ENCODE measurements around the gene CHCHD10. TPM values are rescaled to one million over a fixed set of nuclear protein-coding genes. Genes with fewer than 3 reads are reported as not detected.

CHCHD10 gene
- polyA plus RNA-seq, 3 donors: 75.1 to 432 (median 284) TPM

DNA sequence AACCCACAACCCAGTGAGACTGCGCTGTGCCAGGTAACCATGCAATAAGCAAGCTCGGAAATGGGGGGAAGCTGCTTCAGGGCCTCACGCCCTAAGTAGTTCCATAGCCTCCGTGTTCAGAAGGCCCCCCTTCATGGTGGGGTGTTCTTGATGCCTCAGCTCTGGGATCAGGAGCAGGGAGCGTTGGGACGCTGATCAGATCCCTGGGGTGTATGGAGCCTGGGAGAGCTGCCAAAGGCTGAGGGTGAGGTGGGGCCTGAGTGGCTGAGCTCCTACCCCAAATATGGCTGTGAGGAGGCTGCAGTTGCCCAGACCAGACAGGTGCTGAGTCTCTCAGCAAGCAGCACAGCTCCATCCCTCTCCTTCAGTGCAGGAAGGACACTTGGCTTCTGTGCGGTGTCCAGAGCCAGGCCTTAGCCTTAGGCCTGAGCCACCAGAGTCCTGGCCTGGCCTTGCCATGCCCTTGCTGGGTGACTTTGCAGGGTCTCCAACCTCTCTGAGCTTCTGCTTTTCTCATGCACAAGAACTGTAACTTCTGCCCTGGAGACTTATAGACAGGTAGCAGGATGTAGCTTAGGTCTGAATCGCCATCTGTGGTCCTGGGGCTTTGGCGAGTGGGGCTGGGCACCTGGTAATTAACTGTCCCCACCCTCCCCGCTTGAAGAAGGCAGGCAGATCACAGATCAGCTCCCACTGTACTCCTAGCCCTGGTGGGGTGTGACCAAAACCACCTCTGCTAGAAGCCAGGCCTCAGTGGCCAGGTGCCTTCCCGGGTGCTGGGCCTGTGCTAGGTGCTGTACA is 10.2 kb upstream of the CHCHD10 start:
- 85 to 91% (median 87%) methylated on average over 11 of the region's 11 CpGs for WGBS, 3 donors
- H3K27ac ChIP-seq (ENCODE audit: low read depth, low read length): no peak overlapping the region

DNA sequence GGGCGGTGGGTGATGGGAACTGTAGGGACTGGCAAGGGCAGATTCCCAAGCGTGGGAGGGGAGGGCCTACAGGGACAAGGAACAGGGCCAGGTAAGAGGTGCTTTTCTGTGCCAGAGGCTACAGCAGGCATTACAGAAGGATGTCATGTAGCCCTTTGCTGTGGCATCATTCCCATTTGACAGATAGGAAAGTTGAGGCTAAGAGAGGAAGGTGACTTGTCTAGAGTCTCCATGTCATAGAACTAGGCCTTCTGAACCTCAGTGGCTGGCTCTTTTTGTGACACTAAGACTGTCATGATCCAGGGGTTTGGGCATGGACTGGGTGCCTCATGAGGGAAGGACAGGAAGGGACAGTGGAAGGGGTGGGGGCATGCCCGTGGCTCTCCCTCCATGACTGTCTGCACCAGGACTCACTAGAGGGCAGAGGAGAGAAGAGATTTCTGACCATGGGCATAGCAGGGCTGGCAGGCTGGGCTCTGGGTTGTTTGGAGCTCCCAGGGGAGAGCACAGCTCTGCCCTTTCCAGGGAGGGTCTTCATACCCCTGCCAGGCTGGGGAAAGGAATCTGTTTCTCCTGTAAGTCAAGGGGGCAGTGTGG is 8.1 kb upstream of the CHCHD10 start:
- H3K27ac ChIP-seq (ENCODE audit: low read depth, low read length): no peak overlapping the region
- WGBS, 3 donors: 73 to 84% (median 77%) methylated on average over 3 of the region's 3 CpGs

- H3K27ac ChIP-seq (ENCODE audit: low read depth, low read length): no peak overlapping the region
Observed at GRCh38 chr22:23774922-23775436, 7.2 kb upstream of the CHCHD10 start.

GRCh38 chr22:23774114-23774921 is 6.5 kb upstream of the CHCHD10 start:
- 60 to 77% (median 67%) methylated on average over 12 of the region's 12 CpGs for WGBS, 3 donors
- no peak overlapping the region for H3K27ac ChIP-seq (ENCODE audit: low read depth, low read length)

More at GRCh38 chr22:23774922-23775436, 7.2 kb upstream of the CHCHD10 start:
- WGBS, 3 donors: 81 to 85% (median 82%) methylated on average over 2 of the region's 2 CpGs

DNA sequence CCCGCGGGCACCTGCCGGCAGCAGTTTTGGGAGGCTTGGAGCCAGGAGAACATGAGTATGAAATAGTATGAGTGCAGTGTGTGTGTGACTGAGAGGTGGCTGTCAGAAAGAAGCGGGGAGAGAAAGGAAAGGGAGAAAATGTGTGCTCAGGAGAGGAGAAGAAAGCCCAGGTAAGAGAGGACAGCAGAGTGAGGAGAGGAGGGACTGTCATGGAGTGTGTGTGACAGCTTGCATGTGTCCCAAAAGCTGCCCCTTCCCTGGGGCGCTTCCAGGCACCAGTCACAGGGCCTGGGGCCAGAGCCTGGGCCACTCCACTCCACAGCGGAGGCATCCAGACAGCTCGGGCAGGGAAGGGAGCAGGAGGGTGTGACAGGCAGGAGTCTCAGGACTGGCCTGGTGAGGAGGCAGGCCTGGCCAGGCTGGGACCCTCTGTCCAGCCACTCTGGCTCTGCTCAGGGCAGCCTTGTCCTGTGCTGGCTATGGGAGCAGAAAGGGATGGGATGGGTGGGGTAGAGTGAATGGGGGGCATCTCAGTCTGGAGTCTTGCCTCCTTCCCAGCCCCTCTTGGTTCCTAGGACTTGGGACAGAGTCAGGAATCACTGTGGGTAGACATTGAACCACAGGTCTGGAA is 5.8 kb upstream of the CHCHD10 start:
- H3K27ac ChIP-seq (ENCODE audit: low read depth, low read length): no peak overlapping the region

DNA sequence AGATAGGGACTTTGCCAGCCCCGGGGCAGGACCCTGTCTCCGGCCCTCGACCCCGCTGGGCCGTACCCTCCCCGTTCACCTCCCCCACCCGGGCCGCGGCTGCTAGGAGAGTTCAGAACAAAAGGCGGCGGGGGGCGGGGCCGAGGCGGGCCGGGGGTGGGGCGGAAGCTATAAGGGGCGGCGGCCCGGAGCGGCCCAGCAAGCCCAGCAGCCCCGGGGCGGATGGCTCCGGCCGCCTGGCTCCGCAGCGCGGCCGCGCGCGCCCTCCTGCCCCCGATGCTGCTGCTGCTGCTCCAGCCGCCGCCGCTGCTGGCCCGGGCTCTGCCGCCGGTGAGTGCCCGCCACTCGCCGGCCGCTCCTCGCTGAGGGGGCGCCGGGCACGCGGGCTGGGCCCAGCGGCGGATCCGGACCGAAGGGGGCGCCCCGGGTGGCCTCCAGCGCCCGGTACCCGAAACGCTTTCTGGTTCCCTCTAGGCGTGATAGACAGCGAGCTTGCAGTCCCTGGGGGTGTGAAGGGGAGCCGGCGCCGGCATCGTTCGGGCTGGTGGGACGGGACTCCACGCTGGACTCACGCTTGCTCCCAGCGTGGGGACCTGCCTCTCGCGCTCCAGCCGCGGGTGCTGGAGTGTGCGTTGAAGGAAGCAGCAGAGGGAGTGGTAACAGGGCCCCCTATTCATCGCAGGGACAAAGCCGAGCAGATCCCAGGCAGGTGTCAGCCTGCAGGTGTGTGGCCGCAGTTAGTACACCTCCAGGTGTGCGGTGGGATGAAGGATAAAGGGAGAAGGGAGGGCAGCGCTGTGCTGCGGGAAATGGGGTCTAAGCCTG is 5.1 kb upstream of the CHCHD10 start, which contains the start of gene MMP11:
MMP11 (plus strand) TSS at position 201 of the 825 bp plus-strand sequence; CDS start at position 223, 22 bp downstream.
- 7 to 8% (median 7%) methylated on average over 59 to 79 of the region's 79 CpGs for WGBS, 3 donors
- no peak within 1 kb of the TSS for H3K27ac ChIP-seq (ENCODE audit: low read depth, low read length)

More for the DNA sequence above, 5.8 kb upstream of the CHCHD10 start:
- 73 to 84% (median 75%) methylated on average over 7 of the region's 7 CpGs for WGBS, 3 donors

DNA sequence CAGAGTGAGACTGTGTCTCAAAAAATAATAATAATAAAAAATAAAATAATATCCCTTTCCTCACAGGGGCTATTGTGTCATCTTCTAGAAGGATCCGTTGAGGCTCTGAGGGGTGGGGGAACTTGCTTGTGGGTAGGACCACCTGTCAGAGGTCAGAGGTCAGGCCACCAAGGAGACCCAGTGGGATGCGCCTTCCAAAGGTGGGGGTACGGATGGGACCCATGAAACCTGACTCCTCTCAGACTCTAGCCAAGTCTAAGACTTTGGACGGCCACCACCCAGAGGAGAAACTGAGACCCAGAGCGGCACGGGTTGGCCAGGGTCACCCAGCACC is 4.5 kb upstream of the CHCHD10 start:
- WGBS, 3 donors: 12 to 24% (median 19%) methylated on average over 5 to 6 of the region's 6 CpGs
- no peak overlapping the region for H3K27ac ChIP-seq (ENCODE audit: low read depth, low read length)

DNA sequence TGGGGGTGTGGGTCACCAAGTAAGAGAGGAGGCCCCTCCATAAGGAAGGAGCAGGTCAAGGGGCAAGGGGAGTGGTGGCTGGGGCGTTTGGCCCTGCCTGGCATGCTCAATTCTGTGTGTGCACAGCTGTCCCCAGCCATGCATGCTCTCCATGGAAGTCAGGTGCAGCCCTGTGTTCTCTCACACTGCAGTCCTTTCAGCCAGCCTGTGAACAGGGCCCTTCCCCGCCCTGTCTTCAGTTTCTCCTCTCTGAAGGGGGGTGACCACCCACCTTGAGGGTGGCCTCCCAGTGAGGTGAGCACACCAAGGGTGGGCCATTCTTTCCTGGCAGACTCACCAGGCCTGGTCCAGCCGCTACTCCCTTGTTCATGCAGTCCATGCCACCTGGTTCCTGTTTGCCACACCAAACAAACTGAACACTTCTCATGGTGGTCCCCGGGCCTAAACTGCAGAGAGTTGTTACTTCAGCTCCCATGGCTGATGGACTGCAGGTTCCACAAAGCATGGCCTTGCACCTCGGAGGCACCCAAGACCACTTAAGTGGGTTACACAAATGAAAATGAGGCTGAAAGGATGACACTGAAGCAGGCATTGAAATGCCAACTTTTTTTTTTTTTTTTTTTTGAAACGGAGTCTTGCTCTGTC is 1.7 kb upstream of the CHCHD10 start:
- WGBS, 3 donors: 64 to 69% (median 69%) methylated on average over 6 of the region's 6 CpGs
- no peak overlapping the region for H3K27ac ChIP-seq (ENCODE audit: low read depth, low read length)

DNA sequence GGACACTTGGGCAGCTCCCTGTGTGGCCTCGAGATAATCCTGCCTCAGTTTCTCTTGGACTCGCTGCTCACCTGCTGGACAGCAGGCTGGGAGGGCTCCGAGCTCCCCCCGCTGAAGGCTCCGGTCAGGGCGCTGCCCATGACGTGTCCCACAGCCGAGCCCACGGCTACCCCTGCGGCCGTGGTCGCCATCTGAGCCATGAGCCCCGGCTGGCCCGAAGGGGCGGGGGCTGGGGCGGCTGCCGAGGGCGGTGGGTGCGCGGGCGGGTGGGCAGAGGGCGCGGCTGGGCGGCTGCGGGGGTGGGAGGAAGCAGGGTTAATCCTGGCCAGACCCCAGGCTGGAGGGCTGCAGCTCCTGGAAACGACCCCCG is 484 bp downstream of the CHCHD10 start:
- WGBS, 3 donors: 9 to 13% (median 11%) methylated on average over 20 to 27 of the region's 27 CpGs
- H3K27ac ChIP-seq (ENCODE audit: low read depth, low read length): no peak overlapping the region

- no peak overlapping the region for H3K27ac ChIP-seq (ENCODE audit: low read depth, low read length)
- WGBS, 3 donors: 90 to 93% (median 91%) methylated on average over 9 of the region's 9 CpGs
Observed at GRCh38 chr22:23764899-23765881, 2.6 kb downstream of the CHCHD10 start.

DNA sequence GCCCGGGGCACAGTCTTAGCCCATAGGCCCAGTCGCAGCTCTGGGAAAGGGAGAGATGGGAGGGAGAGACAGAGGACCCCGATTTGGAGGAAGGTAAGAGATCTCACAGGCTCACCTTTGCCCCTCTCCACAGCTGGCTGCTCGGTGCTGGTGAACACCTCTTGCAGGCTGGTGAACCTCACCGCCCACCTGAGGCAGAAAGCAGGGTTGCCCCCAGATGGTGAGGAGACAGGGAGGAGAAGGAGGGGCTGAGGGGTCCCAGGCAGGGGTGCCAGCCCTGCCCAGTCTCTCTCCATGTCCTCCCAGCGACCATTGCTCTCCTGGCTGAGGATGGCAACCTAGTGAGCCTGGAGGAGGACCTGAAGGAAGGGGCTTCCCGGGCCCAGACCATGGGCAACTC is 3.8 kb downstream of the CHCHD10 start:
- 61 to 80% (median 71%) methylated on average over 7 of the region's 7 CpGs for WGBS, 3 donors
- no peak overlapping the region for H3K27ac ChIP-seq (ENCODE audit: low read depth, low read length)

- WGBS, 3 donors: 28 to 55% (median 47%) methylated on average over 16 to 17 of the region's 17 CpGs
- H3K27ac ChIP-seq (ENCODE audit: low read depth, low read length): no peak overlapping the region
Observed at GRCh38 chr22:23763579-23763945, 4.2 kb downstream of the CHCHD10 start.

DNA sequence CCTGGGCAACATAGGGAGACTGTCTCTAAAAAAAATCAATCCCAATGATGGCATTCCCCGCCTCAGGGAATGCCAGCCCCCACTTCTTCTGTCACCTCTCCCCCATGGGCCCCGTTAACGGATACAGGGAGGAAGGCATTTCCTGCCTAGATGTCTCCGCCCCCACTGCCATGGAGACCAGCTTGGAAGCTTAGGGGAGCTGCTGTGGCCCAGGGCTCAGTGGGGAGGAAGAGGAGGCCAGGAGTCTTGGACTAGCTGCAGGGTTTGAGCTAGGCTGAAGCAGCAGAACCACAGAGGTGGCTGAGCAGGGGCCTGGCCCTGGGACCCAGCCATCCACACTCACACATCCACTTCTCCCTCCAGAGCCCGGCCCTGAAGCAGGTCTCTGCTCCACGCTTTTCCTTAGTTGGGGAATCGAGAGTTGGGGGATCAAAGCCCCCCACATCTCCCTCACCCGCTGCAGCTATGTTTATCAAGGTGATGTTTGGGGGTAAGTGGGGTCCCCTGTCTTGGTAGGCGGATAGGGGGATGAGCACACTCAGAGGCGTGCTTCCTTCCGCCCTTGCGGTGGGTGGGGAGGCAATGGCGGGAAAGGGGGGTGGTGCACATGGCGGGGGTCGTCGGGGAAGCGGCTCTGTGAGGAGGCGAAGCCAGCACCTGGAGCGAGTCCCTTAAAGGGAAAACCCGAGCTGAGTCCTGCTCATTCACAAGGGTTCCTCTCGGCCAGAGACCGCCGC is 4.8 kb downstream of the CHCHD10 start, which contains the start of gene C22orf15:
C22orf15 (plus strand) TSS at position 149 of the 737 bp plus-strand sequence; CDS start at position 466, 317 bp downstream.
- no peak within 1 kb of the TSS for H3K27ac ChIP-seq (ENCODE audit: low read depth, low read length)
- WGBS, 3 donors: 26 to 63% (median 38%) methylated on average over 23 of the region's 23 CpGs

GRCh38 chr22:23760056-23760455 is 7.7 kb downstream of the CHCHD10 start:
- WGBS, 3 donors: 82 to 87% (median 85%) methylated on average over 6 of the region's 6 CpGs
- H3K27ac ChIP-seq (ENCODE audit: low read depth, low read length): no peak overlapping the region

- no peak overlapping the region for H3K27ac ChIP-seq (ENCODE audit: low read depth, low read length)
- 85 to 90% (median 89%) methylated on average over 4 of the region's 4 CpGs for WGBS, 3 donors
Observed at GRCh38 chr22:23759566-23759965, 8.2 kb downstream of the CHCHD10 start.
